Activated CD4-positive, alpha-beta T cell treated with anti-CD3 and anti-CD28 coated beads for 36 hours (primary cell): ENCODE measurements around the gene HMGB4. TPM values are rescaled to one million over a fixed set of nuclear protein-coding genes. Genes with fewer than 3 reads are reported as not detected.
A peak's percentile ranks its signal among the peaks of the same experiment; 100 is the strongest.

Experiments used
- ATAC-seq: fragments of 200-7000 bp; cut with Tn5 transposase; one replicate; pipeline ENCODE4 v1.10.0; 2021; ENCODE audit warnings: mild to moderate bottlenecking, moderate library complexity
- CTCF ChIA-PET: fragments of 350-600 bp; sonication (Branson Sonifier 250); formaldehyde crosslinking; loops from one replicate; lab custom pipeline; 2021; ENCODE audit warnings: antibody characterized with exemption; lab: Charles Lee
- POLR2A ChIA-PET: fragments of 350-600 bp; sonication (Branson Sonifier 250); formaldehyde crosslinking; loops from one replicate; lab custom pipeline; 2021; ENCODE audit warnings: antibody characterized with exemption, inconsistent platforms; lab: Charles Lee
- DNase-seq: peaks from one replicate; pipeline ENCODE4 v3.0.0-alpha.2; 2020
- H3K27ac Mint-ChIP-seq: one replicate; pipeline ENCODE4 v1.8.0; 2021; ENCODE audit warnings: mixed read lengths
- H3K27me3 Mint-ChIP-seq: one replicate; pipeline ENCODE4 v1.8.0; 2021; ENCODE audit warnings: mixed read lengths
- H3K36me3 Mint-ChIP-seq: one replicate; pipeline ENCODE4 v1.8.0; 2021; ENCODE audit warnings: low read depth, mixed read lengths
- H3K4me1 Mint-ChIP-seq: one replicate; pipeline ENCODE4 v1.8.0; 2021; ENCODE audit warnings: mixed read lengths
- H3K4me3 Mint-ChIP-seq: one replicate; pipeline ENCODE4 v1.8.0; 2021; ENCODE audit warnings: mild to moderate bottlenecking, moderate library complexity, mixed read lengths
- H3K9me3 Mint-ChIP-seq: one replicate; pipeline ENCODE4 v1.8.0; 2021; ENCODE audit warnings: low read depth, mixed read lengths
- intact Hi-C, 2 experiments: fragments of 100-400 bp; cut with DNase I in 1 of 2; cut with micrococcal nuclease in 1 of 2; formaldehyde crosslinking; loops; one replicate each; pipeline versions ENCODE4 v1.14.2 to v1.15.1; 2022 to 2024; cut with DNase I, micrococcal nuclease
- total RNA-seq, 2 experiments: library from RNA; stranded (reverse); gene quantifications; one replicate each; pipeline ENCODE4 v1.2.3, GENCODE V29; 2021

HMGB4 gene
- total RNA-seq, 2 experiments from 2014 or later: not detected

GRCh38 chr1:33848205-33848937 lies 15.5 kb upstream of the HMGB4 start:
- no peaks in the 10 kb centered on the region for H3K4me1 Mint-ChIP-seq
- H3K4me3 Mint-ChIP-seq: no peak overlapping the region
- ATAC-seq (no peak), DNase-seq (no peak)
- intact Hi-C loops: no loop called here
- H3K27me3 Mint-ChIP-seq: peaks cover 10% of the 10 kb centered on the region
- ChIA-PET POLR2A (no interaction called here), CTCF (no interaction called here)
- H3K27ac Mint-ChIP-seq: no peak overlapping the region
- H3K36me3 Mint-ChIP-seq: no peaks in the 10 kb centered on the region
- H3K9me3 Mint-ChIP-seq: no peaks in the 10 kb centered on the region

DNA sequence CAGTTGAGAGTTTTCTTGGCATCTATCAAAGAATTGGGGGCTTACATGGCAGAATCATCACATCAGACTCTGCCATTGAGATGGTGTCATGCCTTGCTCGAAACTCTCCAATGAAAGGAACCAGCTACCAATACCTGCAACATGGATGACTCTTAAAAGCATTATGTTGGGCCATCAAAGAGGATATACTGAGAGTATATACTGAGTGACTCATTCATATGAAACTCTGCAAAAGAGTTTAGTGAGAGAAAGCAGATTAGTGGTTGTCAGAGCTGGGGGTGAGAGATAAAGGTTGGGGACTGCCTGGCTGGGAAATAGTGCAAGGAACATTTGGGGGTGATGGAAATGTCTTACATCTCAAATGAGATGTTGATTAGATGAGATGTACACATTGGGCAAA lies 14.7 kb upstream of the HMGB4 start:
- ChIA-PET CTCF (no interaction called here), POLR2A (no interaction called here)
- intact Hi-C loops: no loop called here
- no peaks in the 10 kb centered on the region for H3K9me3 Mint-ChIP-seq
- no peaks in the 10 kb centered on the region for H3K36me3 Mint-ChIP-seq
- H3K4me3 Mint-ChIP-seq: no peak overlapping the region
- ATAC-seq (peak; percentile 69), DNase-seq (no peak)
- H3K27me3 Mint-ChIP-seq: peaks cover 13% of the 10 kb centered on the region
- H3K27ac Mint-ChIP-seq: no peak overlapping the region
- no peaks in the 10 kb centered on the region for H3K4me1 Mint-ChIP-seq

DNA sequence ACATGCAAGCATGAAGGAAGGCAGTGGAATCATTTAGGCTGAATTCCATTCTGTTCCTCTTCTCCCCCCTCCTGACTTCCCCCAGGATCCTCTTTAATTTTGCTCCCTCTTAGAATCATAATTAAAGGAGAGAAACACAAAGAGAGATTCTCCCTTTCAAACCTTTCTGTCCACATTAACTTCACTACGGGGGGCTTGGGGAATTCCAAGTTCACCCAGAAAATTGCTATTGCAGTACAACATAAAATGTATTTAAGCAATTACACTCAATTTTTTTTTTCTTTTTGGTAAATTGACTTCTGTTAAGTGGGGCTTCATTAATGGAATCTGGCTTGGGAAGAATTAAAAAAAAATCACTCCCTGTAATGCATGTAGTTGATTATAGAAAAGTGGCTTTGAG lies 13.4 kb upstream of the HMGB4 start:
- Mint-ChIP-seq H3K9me3 (no peaks in the 10 kb centered on the region), H3K27ac (no peak overlapping the region), H3K36me3 (no peaks in the 10 kb centered on the region), H3K4me1 (no peaks in the 10 kb centered on the region), H3K27me3 (peaks cover 13% of the 10 kb centered on the region), H3K4me3 (no peak overlapping the region)
- POLR2A ChIA-PET: no interaction called here
- DNase-seq (no peak), ATAC-seq (no peak)
- intact Hi-C loops: no loop called here
- CTCF ChIA-PET: no interaction called here

- ChIA-PET CTCF (no interaction called here), POLR2A (no interaction called here)
- Mint-ChIP-seq H3K4me3 (no peak overlapping the region), H3K4me1 (no peaks in the 10 kb centered on the region), H3K9me3 (no peaks in the 10 kb centered on the region), H3K27ac (no peak overlapping the region), H3K36me3 (no peaks in the 10 kb centered on the region), H3K27me3 (peaks cover 13% of the 10 kb centered on the region)
- intact Hi-C loops: no loop called here
- ATAC-seq (no peak), DNase-seq (no peak)
These were observed 11.2 kb upstream of the HMGB4 start for GRCh38 chr1:33852711-33853110.

- Mint-ChIP-seq H3K36me3 (no peaks in the 10 kb centered on the region), H3K4me3 (no peak overlapping the region), H3K9me3 (no peaks in the 10 kb centered on the region), H3K27me3 (peaks cover 11% of the 10 kb centered on the region), H3K27ac (no peak overlapping the region), H3K4me1 (no peaks in the 10 kb centered on the region)
- ChIA-PET POLR2A (no interaction called here), CTCF (interaction anchor here (0.6 to 0.7 kb wide), 2 partner anchors 18 to 89 kb away, joined by 3 to 4 read pairs; no protein-coding TSS in a partner anchor)
- no peak for DNase-seq
- intact Hi-C loops: no loop called here
- no peak for ATAC-seq
These were observed 10.4 kb upstream of the HMGB4 start for GRCh38 chr1:33853431-33853830.

DNA sequence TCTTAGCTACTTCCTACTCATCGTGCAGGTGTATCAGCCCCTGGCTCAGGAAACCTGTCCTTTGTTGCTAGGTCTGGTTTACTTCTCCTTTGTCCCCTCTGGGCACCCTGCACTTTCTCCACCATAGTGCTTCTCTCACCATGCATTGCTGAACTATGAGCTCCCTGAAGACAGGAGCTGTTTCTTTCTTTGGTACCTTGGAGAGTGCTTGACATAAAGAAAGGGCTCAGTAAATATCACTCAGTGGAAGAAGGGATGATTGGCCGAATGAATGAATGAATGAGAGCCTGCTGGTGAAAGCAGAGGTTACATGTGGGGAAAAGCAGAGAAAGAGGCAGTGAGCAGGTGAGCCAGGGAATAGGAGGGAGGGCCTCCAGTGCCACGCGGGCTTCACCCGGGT lies 9.8 kb upstream of the HMGB4 start:
- H3K4me1 Mint-ChIP-seq: no peaks in the 10 kb centered on the region
- DNase-seq (no peak), ATAC-seq (no peak)
- H3K36me3 Mint-ChIP-seq: no peaks in the 10 kb centered on the region
- H3K4me3 Mint-ChIP-seq: no peak overlapping the region
- H3K9me3 Mint-ChIP-seq: no peaks in the 10 kb centered on the region
- H3K27me3 Mint-ChIP-seq: peaks cover 11% of the 10 kb centered on the region
- H3K27ac Mint-ChIP-seq: no peak overlapping the region
- ChIA-PET POLR2A (no interaction called here), CTCF (interaction anchor here (0.6 to 0.7 kb wide), 2 partner anchors 17 to 88 kb away, joined by 3 to 4 read pairs; no protein-coding TSS in a partner anchor)
- intact Hi-C loops: no loop called here

DNA sequence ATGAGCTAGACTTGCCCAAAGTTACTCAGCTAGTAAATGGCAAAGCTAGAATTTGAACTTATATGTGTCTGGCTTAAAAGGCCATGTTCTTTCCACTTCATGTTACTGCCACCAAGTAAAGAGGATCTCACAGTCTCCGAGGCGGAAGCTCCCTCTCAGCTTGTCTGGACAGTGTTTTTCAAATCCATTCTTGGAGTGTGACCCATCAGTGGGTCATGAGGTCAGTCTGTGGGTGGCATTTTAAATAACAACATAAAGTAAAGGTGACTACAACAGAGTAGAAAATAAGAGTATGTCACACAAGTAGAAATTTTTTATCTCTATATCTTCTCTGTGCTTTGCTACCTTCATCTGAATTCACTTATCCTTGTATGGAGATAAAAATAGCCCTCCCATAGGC lies 3.2 kb upstream of the HMGB4 start:
- Mint-ChIP-seq H3K27ac (no peak overlapping the region), H3K27me3 (peaks cover 10% of the 10 kb centered on the region), H3K4me3 (no peak overlapping the region), H3K4me1 (no peaks in the 10 kb centered on the region), H3K9me3 (no peaks in the 10 kb centered on the region), H3K36me3 (no peaks in the 10 kb centered on the region)
- DNase-seq (no peak), ATAC-seq (no peak)
- ChIA-PET CTCF (interaction anchor here (0.5 kb wide), 1 partner anchor 17 kb away, joined by 3 read pairs; no protein-coding TSS in a partner anchor), POLR2A (no interaction called here)
- intact Hi-C loops: no loop called here

GRCh38 chr1:33864460-33865389 lies 846 bp downstream of the HMGB4 start:
- no peaks in the 10 kb centered on the region for H3K36me3 Mint-ChIP-seq
- no peak overlapping the region for H3K27ac Mint-ChIP-seq
- CTCF ChIA-PET: no interaction called here
- no peaks in the 10 kb centered on the region for H3K9me3 Mint-ChIP-seq
- H3K27me3 Mint-ChIP-seq: peaks cover 15% of the 10 kb centered on the region
- peaks cover 5% of the 10 kb centered on the region for H3K4me1 Mint-ChIP-seq
- DNase-seq: no peak
- no peak overlapping the region for H3K4me3 Mint-ChIP-seq
- POLR2A ChIA-PET: no interaction called here
- no peak for ATAC-seq
- intact Hi-C loops: no loop called here

DNA sequence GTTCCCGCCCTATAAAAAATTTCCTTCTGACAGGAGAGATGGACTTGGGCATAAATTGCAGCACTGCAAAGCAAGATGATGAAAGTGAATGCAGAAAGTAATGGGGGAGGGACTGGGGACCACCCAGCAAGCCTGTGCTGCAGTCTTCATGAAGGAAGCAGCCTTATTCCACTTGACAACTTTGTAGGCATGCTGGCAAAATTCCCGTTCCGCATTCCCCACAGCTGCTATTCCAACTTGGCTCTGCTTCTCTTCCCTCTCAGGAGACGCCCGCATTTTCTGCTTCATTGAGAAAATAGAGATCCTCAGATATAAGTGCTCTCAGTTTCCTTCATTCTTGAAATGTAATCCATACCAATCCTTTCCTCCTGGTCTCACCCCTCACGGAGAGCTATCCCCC lies 2.4 kb downstream of the HMGB4 start:
- H3K9me3 Mint-ChIP-seq: no peaks in the 10 kb centered on the region
- intact Hi-C loops: no loop called here
- H3K27me3 Mint-ChIP-seq: peaks cover 15% of the 10 kb centered on the region
- H3K4me1 Mint-ChIP-seq: peaks cover 5% of the 10 kb centered on the region
- ChIA-PET CTCF (no interaction called here), POLR2A (no interaction called here)
- DNase-seq (no peak), ATAC-seq (no peak)
- no peak overlapping the region for H3K27ac Mint-ChIP-seq
- H3K4me3 Mint-ChIP-seq: no peak overlapping the region
- H3K36me3 Mint-ChIP-seq: no peaks in the 10 kb centered on the region

- DNase-seq: no peak
- Mint-ChIP-seq H3K4me1 (peaks cover 5% of the 10 kb centered on the region), H3K9me3 (no peaks in the 10 kb centered on the region), H3K27ac (no peak overlapping the region), H3K36me3 (no peaks in the 10 kb centered on the region), H3K4me3 (no peak overlapping the region), H3K27me3 (peaks cover 15% of the 10 kb centered on the region)
- intact Hi-C loops: no loop called here
- CTCF ChIA-PET: no interaction called here
- no peak for ATAC-seq
- POLR2A ChIA-PET: no interaction called here
These were observed 3.8 kb downstream of the HMGB4 start for GRCh38 chr1:33867684-33868083.

DNA sequence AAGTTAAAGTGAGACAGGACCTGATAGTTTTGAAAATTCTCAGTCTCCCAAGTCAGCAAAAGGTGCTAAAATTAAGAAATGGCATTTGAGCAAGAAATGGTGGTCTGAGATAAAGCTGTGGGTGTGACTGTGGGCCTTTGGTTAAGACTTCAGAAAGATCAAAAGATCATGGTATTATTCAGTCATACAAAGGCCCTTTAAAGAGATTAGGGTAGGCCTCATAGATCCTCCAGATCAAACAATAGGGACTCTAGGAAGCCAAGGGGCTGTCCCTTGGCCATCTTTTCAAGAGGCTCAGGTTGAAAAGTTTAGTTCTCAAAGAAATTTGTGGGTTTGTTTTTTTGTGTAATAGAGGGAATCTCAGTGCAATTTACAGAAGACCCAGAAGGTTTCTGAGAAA lies 8.4 kb downstream of the HMGB4 start:
- POLR2A ChIA-PET: no interaction called here
- DNase-seq: no peak
- Mint-ChIP-seq H3K27ac (no peak overlapping the region), H3K27me3 (peaks cover 13% of the 10 kb centered on the region), H3K9me3 (no peaks in the 10 kb centered on the region), H3K4me3 (no peak overlapping the region), H3K36me3 (no peaks in the 10 kb centered on the region), H3K4me1 (peaks cover 5% of the 10 kb centered on the region)
- peak; percentile 42 for ATAC-seq
- CTCF ChIA-PET: interaction anchor here (1.2 kb wide), 1 partner anchor 10 kb away, joined by 4 read pairs; no protein-coding TSS in a partner anchor
- intact Hi-C loops: no loop called here
